A549 (cell line): ENCODE results near the gene PTBP1. TPM values are rescaled to one million over a fixed set of nuclear protein-coding genes. Genes with fewer than 3 reads are reported as not detected.

Experiments used
- ATAC-seq, 2 experiments: fragments of 200-7000 bp in 1 of 2; fragments of >200 bp in 1 of 2; cut with Nextera tagmentation in 1 of 2; cut with Tn5 transposase in 1 of 2; 3 replicates each; pipeline versions ENCODE4 v1.8.0 to v1.9.1; 2018 to 2020; ENCODE audit warnings: mild to moderate bottlenecking in 1 of 2, moderate library complexity in 1 of 2
- CTCF ChIA-PET: fragments of 300-600 bp; sonication (Branson Sonifier 250); formaldehyde crosslinking; extraction: SDS; loops from one replicate; lab custom pipeline; 2021; ENCODE audit warnings: antibody characterized with exemption, inconsistent platforms; lab: Yijun Ruan, JAX
- POLR2A ChIA-PET: fragments of 350-600 bp; formaldehyde crosslinking; extraction: SDS; loops from one replicate; lab custom pipeline; 2021; ENCODE audit warnings: antibody characterized with exemption, inconsistent platforms; lab: Yijun Ruan, JAX
- DNase-seq, 2 experiments: peaks; one replicate each; pipeline versions ENCODE4 v3.0.0 to v3.0.0-alpha.2; 2011 to 2016; ENCODE audit warnings: low read depth in 1 of 2, low spot score in 1 of 2
- FAIRE-seq: peaks from 2 replicates; lab custom pipeline; 2011; peaks lifted over from hg19 to GRCh38; lab: Jason Lieb, UNC
- H3K27ac ChIP-seq, 2 experiments: fragments of >200 bp; sonication (Bioruptor Twin); formaldehyde crosslinking; 3 replicates each; pipeline ENCODE4 v1.5.1; 2016 to 2017
- H3K4me1 ChIP-seq: fragments of >200 bp; sonication (Bioruptor Twin); formaldehyde crosslinking; 3 replicates; pipeline ENCODE4 v1.6.1; 2016
- H3K4me2 ChIP-seq: fragments of >200 bp; sonication (Bioruptor Twin); formaldehyde crosslinking; 3 replicates; pipeline ENCODE4 v1.6.1; 2016
- H3K4me3 ChIP-seq: fragments of >200 bp; sonication (Bioruptor Twin); formaldehyde crosslinking; 3 replicates; pipeline ENCODE4 v1.5.1; 2016
- H3K9me3 ChIP-seq: fragments of >200 bp; sonication (Bioruptor Twin); formaldehyde crosslinking; 3 replicates; pipeline ENCODE4 v1.6.1; 2016
- ATOH8 ChIP-seq: fragments of 250-450 bp; sonication (Bioruptor Pico); IDR thresholded peaks from 2 replicates; pipeline ENCODE4 v1.5.0; 2020; ENCODE audit warnings: low read depth, mild to moderate bottlenecking, moderate library complexity
- CHD2 ChIP-seq: fragments of 150-350 bp; IDR thresholded peaks from 2 replicates; pipeline ENCODE4 v1.6.1; 2014; ENCODE audit warnings: low read length; ENCODE audit not compliant: partially characterized antibody
- CHD4 ChIP-seq: fragments of 200-600 bp; sonication (generic); IDR thresholded peaks from 2 replicates; pipeline ENCODE4 v1.6.1; 2016; ENCODE audit warnings: antibody characterized with exemption, mild to moderate bottlenecking, borderline replicate concordance
- CTCF ChIP-seq: fragments of >200 bp; sonication (Bioruptor Twin); formaldehyde crosslinking; IDR thresholded peaks from 3 replicates; pipeline ENCODE4 v1.5.1; 2016
- EHMT2 ChIP-seq: fragments of 200-600 bp; sonication (generic); IDR thresholded peaks from 2 replicates; pipeline ENCODE4 v1.6.1; 2016; ENCODE audit warnings: antibody characterized with exemption, low read depth, mild to moderate bottlenecking, moderate library complexity
- FOSL2 ChIP-seq, 2 experiments: fragments of 450-650 bp in 1 of 2; fragments of >200 bp in 1 of 2; sonication (Bioruptor Twin) in 1 of 2; formaldehyde crosslinking; IDR thresholded peaks; 2 replicates each; pipeline versions ENCODE4 v1.5.0 to v1.6.1; 2016 to 2020; ENCODE audit warnings: mild to moderate bottlenecking in 1 of 2, moderate library complexity in 1 of 2
- FOXS1 ChIP-seq: fragments of 250-450 bp; sonication (Bioruptor Pico); IDR thresholded peaks from 2 replicates; pipeline ENCODE4 v1.5.0; 2020; ENCODE audit warnings: mild to moderate bottlenecking, moderate library complexity
- HEYL ChIP-seq: fragments of 250-450 bp; sonication (Bioruptor Pico); IDR thresholded peaks from 2 replicates; pipeline ENCODE4 v1.8.0; 2021; ENCODE audit warnings: mild to moderate bottlenecking, moderate library complexity
- KDM1A ChIP-seq: fragments of 200-600 bp; sonication (generic); IDR thresholded peaks from 2 replicates; pipeline ENCODE4 v1.6.1; 2016; ENCODE audit warnings: low read depth, mild to moderate bottlenecking
- MAFK ChIP-seq: fragments of 450-650 bp; IDR thresholded peaks from 2 replicates; pipeline ENCODE4 v1.6.1; 2014; ENCODE audit not compliant: partially characterized antibody
- MAZ ChIP-seq: fragments of 150-350 bp; IDR thresholded peaks from 2 replicates; pipeline ENCODE4 v1.6.1; 2014; ENCODE audit warnings: antibody characterized with exemption, low read depth, low read length, borderline replicate concordance
- MYC ChIP-seq: IDR thresholded peaks from 2 replicates; pipeline ENCODE4 v1.6.1; 2012; ENCODE audit warnings: mild to moderate bottlenecking, inconsistent platforms, low read length, improper control_type of control experiment, borderline replicate concordance
- NPAS2 ChIP-seq: fragments of 250-450 bp; sonication (Bioruptor Pico); IDR thresholded peaks from 2 replicates; pipeline ENCODE4 v1.8.0; 2022; ENCODE audit warnings: mild to moderate bottlenecking, moderate library complexity, borderline replicate concordance
- PHF8 ChIP-seq: fragments of 200-600 bp; sonication (generic); IDR thresholded peaks from 2 replicates; pipeline ENCODE4 v1.6.1; 2016; ENCODE audit warnings: low read depth, mild to moderate bottlenecking, antibody characterized with exemption, moderate library complexity, borderline replicate concordance
- POLR2A ChIP-seq: IDR thresholded peaks from 2 replicates; pipeline ENCODE4 v1.6.1; 2012; ENCODE audit warnings: mild to moderate bottlenecking, low read length
- RARB ChIP-seq: fragments of 250-450 bp; sonication (Bioruptor Pico); IDR thresholded peaks from 2 replicates; pipeline ENCODE4 v1.8.0; 2021; ENCODE audit warnings: mild to moderate bottlenecking, moderate library complexity
- RCOR1 ChIP-seq: fragments of 150-350 bp; IDR thresholded peaks from 2 replicates; pipeline ENCODE4 v1.6.1; 2014; ENCODE audit warnings: antibody characterized with exemption, low read length, low read depth
- ZC3H11A ChIP-seq: fragments of 450-650 bp; IDR thresholded peaks from 2 replicates; pipeline ENCODE4 v1.6.1; 2014; ENCODE audit warnings: antibody characterized with exemption, mild to moderate bottlenecking
- WGBS: methylation state at CpG from one replicate; pipeline ENCODE4 v1.1.6; 2017; ENCODE audit errors: missing lambda C conversion rate; 5-methylcytosine and 5-hydroxymethylcytosine counted together
- polyA plus RNA-seq, 4 experiments: library from polyadenylated mRNA; depleted of rRNA in 3 of 4; stranded (reverse); fragments of >200 nt; fragmentation: RNase III in 1 of 4; extraction: RNeasy Plus Mini Kit Qiagen cat#74134 plus additional on column Dnase treatment in 1 of 4; gene quantifications; 2 replicates in 3 of 4; 3 replicates in 1 of 4; pipeline ENCODE4 v1.2.3, GENCODE V29; 2011 to 2017
- TF ChIP-seq, protein P1 (sequence below): fragments of 150-350 bp; IDR thresholded peaks from 2 replicates; pipeline ENCODE4 v1.6.1; 2014; ENCODE audit warnings: low read depth, mild to moderate bottlenecking, low read length
- TF ChIP-seq, protein P2 (sequence below): fragments of >200 bp; sonication (Bioruptor Twin); formaldehyde crosslinking; IDR thresholded peaks from 3 replicates; pipeline ENCODE4 v1.6.1; 2016
- TF ChIP-seq, protein P3 (sequence below): IDR thresholded peaks from 2 replicates; pipeline ENCODE4 v1.6.1; 2012; ENCODE audit warnings: low read depth, borderline replicate concordance

PTBP1 gene
- polyA plus RNA-seq, 2 of the 4 experiments (the other 2 are of a cell fraction) = 144 to 264 TPM

GRCh38 chr19:821825-822503 lies 24.7 kb downstream of the PTBP1 start, which contains the start of gene PLPPR3:
Gene PLPPR3 (minus strand): TSS chr19:821955. CDS start chr19:821559, 396 bp downstream.
- DNase-seq = no peak
- POLR2A ChIA-PET = no interaction called here
- CTCF ChIA-PET = no interaction called here
- Histone ChIP-seq H3K4me2 (peak within 1 kb of the TSS; percentile 94), H3K27ac (peak within 1 kb of the TSS; percentile 78 to 88), H3K4me1 (peaks cover 7% of the 10 kb centered on the region; the same call in 2 of the 3 replicates), H3K4me3 (peak within 1 kb of the TSS; percentile 73), H3K9me3 (no peaks in the 10 kb centered on the region)
- ATAC-seq = peak in 1 of 2 experiments; percentile 36; a peak in 3 of 6 replicates
- no peak for FAIRE-seq
- WGBS = no CpG with 5 or more reads among the region's 86 CpGs
- TF ChIP-seq PHF8 (no peak), RCOR1 (no peak)

DNA sequence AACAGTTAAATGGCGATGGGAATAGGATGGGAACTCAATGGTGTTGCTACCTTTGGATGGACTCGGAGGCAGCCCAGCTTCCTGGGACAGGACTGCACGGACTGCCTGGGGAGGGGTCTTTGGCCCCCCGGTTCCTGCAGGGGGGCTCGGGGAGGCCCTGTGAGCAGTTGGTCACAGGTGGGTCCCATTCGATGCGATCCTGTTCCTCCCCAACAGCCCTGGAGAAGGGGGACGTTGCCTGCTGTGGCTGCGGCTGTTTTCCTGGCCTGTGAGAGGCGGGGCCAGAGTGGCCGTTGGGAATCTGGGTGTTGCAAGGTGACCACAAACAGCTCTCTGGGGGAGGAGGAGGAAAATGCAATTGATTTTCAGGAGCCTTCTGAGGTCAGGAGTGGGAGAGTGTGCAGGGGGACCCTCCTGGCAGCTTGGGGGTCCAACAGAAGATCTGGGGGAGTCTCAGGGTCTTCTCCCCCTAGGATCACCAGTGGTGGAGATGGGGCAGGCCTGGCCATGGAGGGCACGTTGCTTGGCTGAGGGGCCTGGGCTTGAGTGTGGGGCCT lies 26.4 kb downstream of the PTBP1 start:
- Histone ChIP-seq H3K4me2 (peak overlapping the region; percentile 39; the same call in 2 of the 3 replicates), H3K4me1 (peaks cover 7% of the 10 kb centered on the region; the same call in 2 of the 3 replicates), H3K27ac (peak overlapping the region in 1 of 2 experiments; percentile 58; a peak in 1 of 6 replicates), H3K4me3 (no peak overlapping the region), H3K9me3 (no peaks in the 10 kb centered on the region)
- ChIA-PET POLR2A (interaction anchor here (0.6 kb wide), 1 partner anchor 14 kb away, joined by 4 read pairs; no protein-coding TSS in a partner anchor), CTCF (no interaction called here)
- TF ChIP-seq RARB (CRISPR knock-in tag) = no peak
- no peak for TF ChIP-seq MYC
- TF ChIP-seq POLR2A = no peak
- TF ChIP-seq, protein P1, sequence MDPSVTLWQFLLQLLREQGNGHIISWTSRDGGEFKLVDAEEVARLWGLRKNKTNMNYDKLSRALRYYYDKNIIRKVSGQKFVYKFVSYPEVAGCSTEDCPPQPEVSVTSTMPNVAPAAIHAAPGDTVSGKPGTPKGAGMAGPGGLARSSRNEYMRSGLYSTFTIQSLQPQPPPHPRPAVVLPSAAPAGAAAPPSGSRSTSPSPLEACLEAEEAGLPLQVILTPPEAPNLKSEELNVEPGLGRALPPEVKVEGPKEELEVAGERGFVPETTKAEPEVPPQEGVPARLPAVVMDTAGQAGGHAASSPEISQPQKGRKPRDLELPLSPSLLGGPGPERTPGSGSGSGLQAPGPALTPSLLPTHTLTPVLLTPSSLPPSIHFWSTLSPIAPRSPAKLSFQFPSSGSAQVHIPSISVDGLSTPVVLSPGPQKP = no peak
- no peak for TF ChIP-seq CHD4
- TF ChIP-seq CTCF = no peak
- no peak for TF ChIP-seq FOXS1
- no peak for TF ChIP-seq MAFK
- TF ChIP-seq HEYL (CRISPR knock-in tag) = no peak
- no peak for TF ChIP-seq KDM1A
- TF ChIP-seq NPAS2 (CRISPR knock-in tag) = no peak
- TF ChIP-seq, protein P2, sequence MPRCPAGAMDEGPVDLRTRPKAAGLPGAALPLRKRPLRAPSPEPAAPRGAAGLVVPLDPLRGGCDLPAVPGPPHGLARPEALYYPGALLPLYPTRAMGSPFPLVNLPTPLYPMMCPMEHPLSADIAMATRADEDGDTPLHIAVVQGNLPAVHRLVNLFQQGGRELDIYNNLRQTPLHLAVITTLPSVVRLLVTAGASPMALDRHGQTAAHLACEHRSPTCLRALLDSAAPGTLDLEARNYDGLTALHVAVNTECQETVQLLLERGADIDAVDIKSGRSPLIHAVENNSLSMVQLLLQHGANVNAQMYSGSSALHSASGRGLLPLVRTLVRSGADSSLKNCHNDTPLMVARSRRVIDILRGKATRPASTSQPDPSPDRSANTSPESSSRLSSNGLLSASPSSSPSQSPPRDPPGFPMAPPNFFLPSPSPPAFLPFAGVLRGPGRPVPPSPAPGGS = no peak
- no peak for TF ChIP-seq ZC3H11A
- TF ChIP-seq FOSL2 (IDR thresholded peaks at IDR 0.05) = no peak
- no peak for TF ChIP-seq FOSL2 (CRISPR knock-in tag; IDR thresholded peaks at IDR 0.05)
- TF ChIP-seq CHD2 = no peak
- TF ChIP-seq, protein P3, sequence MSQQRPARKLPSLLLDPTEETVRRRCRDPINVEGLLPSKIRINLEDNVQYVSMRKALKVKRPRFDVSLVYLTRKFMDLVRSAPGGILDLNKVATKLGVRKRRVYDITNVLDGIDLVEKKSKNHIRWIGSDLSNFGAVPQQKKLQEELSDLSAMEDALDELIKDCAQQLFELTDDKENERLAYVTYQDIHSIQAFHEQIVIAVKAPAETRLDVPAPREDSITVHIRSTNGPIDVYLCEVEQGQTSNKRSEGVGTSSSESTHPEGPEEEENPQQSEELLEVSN = no peak
- no peak for TF ChIP-seq ATOH8 (CRISPR knock-in tag)
- no peak for TF ChIP-seq MAZ
- no peak for TF ChIP-seq EHMT2
- FAIRE-seq = no peak
- WGBS = 59% methylated on average over 8 of the region's 12 CpGs
- peak in 1 of 2 experiments; percentile 49; a peak in 4 of 6 replicates for ATAC-seq
- no peak for DNase-seq
